Measurements from ENCODE around the gene RBM24.

DNA sequence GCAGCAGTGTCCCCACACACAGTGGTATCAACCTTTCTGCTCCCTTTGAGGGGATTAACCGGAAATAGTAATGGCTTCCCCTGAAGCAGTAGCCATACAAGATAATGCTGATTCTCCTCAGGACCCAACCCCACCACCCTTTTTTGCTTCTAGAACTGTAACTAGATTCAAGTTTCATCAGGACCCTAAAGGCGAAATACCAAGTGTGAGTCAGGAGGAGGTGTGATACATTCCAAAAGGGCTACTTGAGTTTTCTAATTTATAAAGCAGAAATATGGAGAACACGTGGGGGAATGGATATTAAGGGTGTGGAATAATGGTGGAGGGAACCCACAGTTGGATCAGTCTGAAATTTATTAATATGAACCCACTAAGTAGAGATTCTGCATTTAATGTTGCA lies 60.7 kb downstream of the RBM24 start:
- TF ChIP-seq CTCF (IDR thresholded peaks at IDR 0.05; ENCODE audit: poor library complexity) (no peak), EZH2 (IDR thresholded peaks at IDR 0.05; ENCODE audit: borderline replicate concordance) (no peak), EZH2phosphoT487 (IDR thresholded peaks at IDR 0.05; ENCODE audit: low read depth, severe bottlenecking, unreplicated experiment) (no peak)
